ENCODE data around the gene TFAM.

DNA sequence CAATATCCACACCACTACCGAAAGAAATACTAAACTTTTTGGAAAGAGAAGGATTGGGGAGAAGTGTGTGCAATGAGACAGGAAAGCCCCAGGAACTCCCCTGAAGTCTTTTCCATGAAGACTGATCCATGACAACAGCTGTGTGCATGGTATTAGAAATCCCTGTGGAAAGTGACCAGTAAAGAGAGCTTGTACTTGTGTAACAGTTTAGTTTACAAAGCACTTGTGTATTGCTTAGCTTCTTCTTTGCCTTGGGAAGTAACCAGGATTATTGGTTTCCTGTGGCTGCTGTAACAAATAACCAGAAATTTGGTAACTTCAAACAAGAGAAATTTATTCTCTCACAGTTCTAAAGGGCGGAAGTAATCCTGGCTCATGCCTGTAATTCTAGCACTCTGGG is 18.8 kb downstream of the TFAM start:
- TF ChIP-seq, protein P1, sequence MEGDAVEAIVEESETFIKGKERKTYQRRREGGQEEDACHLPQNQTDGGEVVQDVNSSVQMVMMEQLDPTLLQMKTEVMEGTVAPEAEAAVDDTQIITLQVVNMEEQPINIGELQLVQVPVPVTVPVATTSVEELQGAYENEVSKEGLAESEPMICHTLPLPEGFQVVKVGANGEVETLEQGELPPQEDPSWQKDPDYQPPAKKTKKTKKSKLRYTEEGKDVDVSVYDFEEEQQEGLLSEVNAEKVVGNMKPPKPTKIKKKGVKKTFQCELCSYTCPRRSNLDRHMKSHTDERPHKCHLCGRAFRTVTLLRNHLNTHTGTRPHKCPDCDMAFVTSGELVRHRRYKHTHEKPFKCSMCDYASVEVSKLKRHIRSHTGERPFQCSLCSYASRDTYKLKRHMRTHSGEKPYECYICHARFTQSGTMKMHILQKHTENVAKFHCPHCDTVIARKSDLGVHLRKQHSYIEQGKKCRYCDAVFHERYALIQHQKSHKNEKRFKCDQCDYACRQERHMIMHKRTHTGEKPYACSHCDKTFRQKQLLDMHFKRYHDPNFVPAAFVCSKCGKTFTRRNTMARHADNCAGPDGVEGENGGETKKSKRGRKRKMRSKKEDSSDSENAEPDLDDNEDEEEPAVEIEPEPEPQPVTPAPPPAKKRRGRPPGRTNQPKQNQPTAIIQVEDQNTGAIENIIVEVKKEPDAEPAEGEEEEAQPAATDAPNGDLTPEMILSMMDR (IDR thresholded peaks at IDR 0.05), result no peak
- TF ChIP-seq POLR2A (IDR thresholded peaks at IDR 0.05), result no peak
